ENCODE results near the gene SEC14L1.

Gene SEC14L1

GRCh38 chr17:77118251-77118928, 22.4 kb upstream of the SEC14L1 start:
- Histone ChIP-seq H3K79me1 (replicated peaks; ENCODE audit: low read length, poor library complexity, severe bottlenecking) (no peaks in the 10 kb centered on the region), H3K4me1 (ENCODE audit: control insufficient read depth, insufficient read depth, low read depth, low read length) (peaks cover 11% of the 10 kb centered on the region), H2AFZ (ENCODE audit: low read depth, low read length) (no peak overlapping the region), H3K18ac (ENCODE audit: low read depth in 1 of 2, low read length in 2 of 2) (peak overlapping the region; percentile 38 to 46), H3K23ac (ENCODE audit: low read length in 2 of 2) (no peak overlapping the region), H3K4ac (ENCODE audit: low read depth in 1 of 2, low read length in 2 of 2) (peak overlapping the region in 1 of 2 experiments; percentile 14), H4K91ac (ENCODE audit: low read length) (no peak overlapping the region), H3K27me3 (ENCODE audit: control insufficient read depth in 1 of 2, insufficient read depth in 1 of 2, low read length in 2 of 2) (no peaks in the 10 kb centered on the region), H3K14ac (ENCODE audit: low read length in 2 of 2) (no peak overlapping the region), H3K27ac (ENCODE audit: low read length, poor library complexity, severe bottlenecking) (no peak overlapping the region), H3K9ac (ENCODE audit: low read length) (no peak overlapping the region), H2AK5ac (ENCODE audit: low read length, severe bottlenecking) (no peak overlapping the region), H3K9me3 (ENCODE audit: control insufficient read depth, low read length) (no peaks in the 10 kb centered on the region), H4K8ac (ENCODE audit: low read length) (no peak overlapping the region), H2BK120ac (ENCODE audit: low read depth, low read length) (peak overlapping the region; percentile 29), H2BK15ac (ENCODE audit: low read depth, poor library complexity, severe bottlenecking) (no peak overlapping the region), H2BK5ac (ENCODE audit: low read depth, low read length, poor library complexity, severe bottlenecking) (no peak overlapping the region), H3K4me2 (ENCODE audit: low read length, poor library complexity, severe bottlenecking) (no peak overlapping the region), H2BK12ac (ENCODE audit: low read length in 2 of 2) (peak overlapping the region; percentile 34 to 44), H3K36me3 (ENCODE audit: control insufficient read depth in 1 of 2, insufficient read depth in 2 of 2, low read depth in 1 of 2, low read length in 2 of 2) (no peaks in the 10 kb centered on the region), H3K4me3 (ENCODE audit: insufficient read depth in 1 of 2, low read depth in 1 of 2, low read length in 2 of 2) (no peak overlapping the region)
- DNase-seq = no peak
- 70% methylated on average over 18 of the region's 18 CpGs for WGBS

GRCh38 chr17:77119668-77120301, 21.0 kb upstream of the SEC14L1 start:
- no peak overlapping the region for H3K14ac ChIP-seq (ENCODE audit: low read length in 2 of 2)
- H3K18ac ChIP-seq (ENCODE audit: low read depth in 1 of 2, low read length in 2 of 2) = peak overlapping the region in 1 of 2 experiments; percentile 33
- no peak overlapping the region for H3K23ac ChIP-seq (ENCODE audit: low read length in 2 of 2)
- H4K8ac ChIP-seq (ENCODE audit: low read length) = peak overlapping the region; percentile 28
- no peak overlapping the region for H3K4me2 ChIP-seq (ENCODE audit: low read length, poor library complexity, severe bottlenecking)
- 76% methylated on average over 9 of the region's 10 CpGs for WGBS
- no peaks in the 10 kb centered on the region for H3K36me3 ChIP-seq (ENCODE audit: control insufficient read depth in 1 of 2, insufficient read depth in 2 of 2, low read depth in 1 of 2, low read length in 2 of 2)
- H3K27ac ChIP-seq (ENCODE audit: low read length, poor library complexity, severe bottlenecking) = no peak overlapping the region
- no peak overlapping the region for H2BK5ac ChIP-seq (ENCODE audit: low read depth, low read length, poor library complexity, severe bottlenecking)
- no peak overlapping the region for H2BK15ac ChIP-seq (ENCODE audit: low read depth, poor library complexity, severe bottlenecking)
- peak overlapping the region; percentile 97 for H2AK5ac ChIP-seq (ENCODE audit: low read length, severe bottlenecking)
- no peaks in the 10 kb centered on the region for H3K79me1 ChIP-seq (replicated peaks; ENCODE audit: low read length, poor library complexity, severe bottlenecking)
- H3K9ac ChIP-seq (ENCODE audit: low read length) = no peak overlapping the region
- H4K91ac ChIP-seq (ENCODE audit: low read length) = peak overlapping the region; percentile 94
- H3K9me3 ChIP-seq (ENCODE audit: control insufficient read depth, low read length) = no peaks in the 10 kb centered on the region
- no peak for DNase-seq
- H2BK12ac ChIP-seq (ENCODE audit: low read length in 2 of 2) = peak overlapping the region in 1 of 2 experiments; percentile 88
- H3K27me3 ChIP-seq (ENCODE audit: control insufficient read depth in 1 of 2, insufficient read depth in 1 of 2, low read length in 2 of 2) = no peaks in the 10 kb centered on the region
- peak overlapping the region in 1 of 2 experiments; percentile 81 for H3K4ac ChIP-seq (ENCODE audit: low read depth in 1 of 2, low read length in 2 of 2)
- H3K4me1 ChIP-seq (ENCODE audit: control insufficient read depth, insufficient read depth, low read depth, low read length) = peaks cover 19% of the 10 kb centered on the region
- no peak overlapping the region for H3K4me3 ChIP-seq (ENCODE audit: insufficient read depth in 1 of 2, low read depth in 1 of 2, low read length in 2 of 2)
- H2AFZ ChIP-seq (ENCODE audit: low read depth, low read length) = no peak overlapping the region
- H2BK120ac ChIP-seq (ENCODE audit: low read depth, low read length) = peak overlapping the region; percentile 30

- H3K36me3 ChIP-seq (ENCODE audit: control insufficient read depth in 1 of 2, insufficient read depth in 2 of 2, low read depth in 1 of 2, low read length in 2 of 2) = no peaks in the 10 kb centered on the region
- peak overlapping the region; percentile 21 for H2BK120ac ChIP-seq (ENCODE audit: low read depth, low read length)
- 94% methylated on average over 7 of the region's 7 CpGs for WGBS
- H4K91ac ChIP-seq (ENCODE audit: low read length) = peak overlapping the region; percentile 3
- no peaks in the 10 kb centered on the region for H3K27me3 ChIP-seq (ENCODE audit: control insufficient read depth in 1 of 2, insufficient read depth in 1 of 2, low read length in 2 of 2)
- H2BK5ac ChIP-seq (ENCODE audit: low read depth, low read length, poor library complexity, severe bottlenecking) = peak overlapping the region; percentile 46
- no peak overlapping the region for H3K4me3 ChIP-seq (ENCODE audit: insufficient read depth in 1 of 2, low read depth in 1 of 2, low read length in 2 of 2)
- DNase-seq = no peak
- peak overlapping the region in 1 of 2 experiments; percentile 57 for H3K14ac ChIP-seq (ENCODE audit: low read length in 2 of 2)
- H3K18ac ChIP-seq (ENCODE audit: low read depth in 1 of 2, low read length in 2 of 2) = peak overlapping the region; percentile 84 to 94
- H2BK15ac ChIP-seq (ENCODE audit: low read depth, poor library complexity, severe bottlenecking) = peak overlapping the region; percentile 19
- no peak overlapping the region for H2AFZ ChIP-seq (ENCODE audit: low read depth, low read length)
- H2BK12ac ChIP-seq (ENCODE audit: low read length in 2 of 2) = peak overlapping the region; percentile 64 to 91
- no peaks in the 10 kb centered on the region for H3K79me1 ChIP-seq (replicated peaks; ENCODE audit: low read length, poor library complexity, severe bottlenecking)
- H3K4ac ChIP-seq (ENCODE audit: low read depth in 1 of 2, low read length in 2 of 2) = peak overlapping the region; percentile 16 to 91
- H4K8ac ChIP-seq (ENCODE audit: low read length) = peak overlapping the region; percentile 78
- peak overlapping the region; percentile 81 for H2AK5ac ChIP-seq (ENCODE audit: low read length, severe bottlenecking)
- H3K9me3 ChIP-seq (ENCODE audit: control insufficient read depth, low read length) = no peaks in the 10 kb centered on the region
- peak overlapping the region; percentile 23 for H3K9ac ChIP-seq (ENCODE audit: low read length)
- no peak overlapping the region for H3K27ac ChIP-seq (ENCODE audit: low read length, poor library complexity, severe bottlenecking)
- no peak overlapping the region for H3K23ac ChIP-seq (ENCODE audit: low read length in 2 of 2)
- H3K4me2 ChIP-seq (ENCODE audit: low read length, poor library complexity, severe bottlenecking) = no peak overlapping the region
- H3K4me1 ChIP-seq (ENCODE audit: control insufficient read depth, insufficient read depth, low read depth, low read length) = peaks cover 22% of the 10 kb centered on the region
Observed at GRCh38 chr17:77120868-77121267, 19.9 kb upstream of the SEC14L1 start.

- H2BK5ac ChIP-seq (ENCODE audit: low read depth, low read length, poor library complexity, severe bottlenecking) = peak overlapping the region; percentile 77
- H3K9me3 ChIP-seq (ENCODE audit: control insufficient read depth, low read length) = no peaks in the 10 kb centered on the region
- H4K8ac ChIP-seq (ENCODE audit: low read length) = peak overlapping the region; percentile 91
- no peak overlapping the region for H3K23ac ChIP-seq (ENCODE audit: low read length in 2 of 2)
- no peak overlapping the region for H3K4ac ChIP-seq (ENCODE audit: low read depth in 1 of 2, low read length in 2 of 2)
- no peak overlapping the region for H3K4me2 ChIP-seq (ENCODE audit: low read length, poor library complexity, severe bottlenecking)
- DNase-seq = peak; percentile 86
- peak overlapping the region; percentile 92 for H2BK15ac ChIP-seq (ENCODE audit: low read depth, poor library complexity, severe bottlenecking)
- no peak overlapping the region for H3K4me3 ChIP-seq (ENCODE audit: insufficient read depth in 1 of 2, low read depth in 1 of 2, low read length in 2 of 2)
- H2BK12ac ChIP-seq (ENCODE audit: low read length in 2 of 2) = peak overlapping the region; percentile 81 to 84
- WGBS = 14% methylated on average over 15 of the region's 15 CpGs
- H3K9ac ChIP-seq (ENCODE audit: low read length) = no peak overlapping the region
- peak overlapping the region; percentile 36 for H2BK120ac ChIP-seq (ENCODE audit: low read depth, low read length)
- peaks cover 36% of the 10 kb centered on the region for H3K4me1 ChIP-seq (ENCODE audit: control insufficient read depth, insufficient read depth, low read depth, low read length)
- peak overlapping the region; percentile 85 for H2AK5ac ChIP-seq (ENCODE audit: low read length, severe bottlenecking)
- peak overlapping the region; percentile 69 to 82 for H3K18ac ChIP-seq (ENCODE audit: low read depth in 1 of 2, low read length in 2 of 2)
- peaks cover 2% of the 10 kb centered on the region for H3K79me1 ChIP-seq (replicated peaks; ENCODE audit: low read length, poor library complexity, severe bottlenecking)
- H3K27me3 ChIP-seq (ENCODE audit: control insufficient read depth in 1 of 2, insufficient read depth in 1 of 2, low read length in 2 of 2) = no peaks in the 10 kb centered on the region
- no peak overlapping the region for H2AFZ ChIP-seq (ENCODE audit: low read depth, low read length)
- H3K14ac ChIP-seq (ENCODE audit: low read length in 2 of 2) = no peak overlapping the region
- H3K27ac ChIP-seq (ENCODE audit: low read length, poor library complexity, severe bottlenecking) = peak overlapping the region; percentile 82
- H3K36me3 ChIP-seq (ENCODE audit: control insufficient read depth in 1 of 2, insufficient read depth in 2 of 2, low read depth in 1 of 2, low read length in 2 of 2) = no peaks in the 10 kb centered on the region
- H4K91ac ChIP-seq (ENCODE audit: low read length) = peak overlapping the region; percentile 82
Observed at GRCh38 chr17:77124192-77124889, 16.4 kb upstream of the SEC14L1 start.

All from mesenchymal stem cell (in vitro differentiated cells and primary cell).